Hematopoietic multipotent progenitor cell treated with erythropoietin and hydrocortisone succinate and interleukin-3 and kit ligand, for 4 days (in vitro differentiated cells): ENCODE data around the gene TAOK3.
"Not testable (repeated sequence)": the region's sequence is repeated elsewhere in the genome, so short reads cannot be mapped to it uniquely, and the experiment has no call there.

Source experiments
- DNase-seq: peaks from one replicate; pipeline ENCODE4 v3.0.0-alpha.2; 2015

Gene TAOK3

GRCh38 chr12:118372541-118373495 is at the start of gene TAOK3:
TAOK3 (minus strand) TSS chr12:118372907; CDS start chr12:118255567, 117,340 bp downstream.
- DNase-seq = peak; percentile 100

DNA sequence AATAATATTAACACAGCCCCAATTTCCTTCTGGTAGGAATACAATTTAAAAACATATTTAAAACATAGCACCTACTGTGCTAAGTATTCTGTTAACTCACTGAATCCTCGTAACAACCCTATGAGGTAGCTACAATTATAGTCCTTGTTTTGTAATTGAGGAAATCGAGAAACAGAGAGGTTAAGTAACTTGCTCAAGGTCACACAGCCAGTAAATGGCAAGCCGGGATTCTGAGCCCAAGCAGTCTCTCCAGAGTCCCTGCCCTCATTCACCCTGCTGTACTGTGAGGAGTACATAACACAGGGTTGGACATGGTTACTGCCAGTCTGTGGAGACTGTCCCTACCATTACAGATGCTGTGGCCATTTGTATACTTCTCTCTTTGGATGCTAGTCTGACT is 48.0 kb upstream of the TAOK3 start:
- DNase-seq = no peak

- DNase-seq = no peak
These were observed 45.8 kb upstream of the TAOK3 start for GRCh38 chr12:118418385-118419057.

DNA sequence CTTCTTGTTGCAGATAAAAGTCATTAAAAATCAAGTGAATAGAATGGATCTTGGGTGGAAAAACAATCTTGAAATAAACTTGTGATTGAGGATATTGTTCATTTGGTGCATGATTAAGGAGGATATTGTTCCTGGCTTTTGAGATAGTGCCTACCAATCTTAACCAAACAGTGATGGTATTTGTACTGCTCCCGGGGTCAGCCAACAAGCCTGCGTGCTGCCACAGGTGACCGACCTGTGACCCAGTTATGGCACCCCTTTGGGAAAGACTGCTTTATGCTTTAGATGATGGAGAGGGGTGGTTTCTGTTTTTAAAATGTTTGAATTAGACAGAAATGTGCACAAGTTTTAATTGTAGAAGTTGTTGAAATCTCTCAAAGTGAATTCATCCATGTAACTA is 45.2 kb upstream of the TAOK3 start:
- DNase-seq = no peak

DNA sequence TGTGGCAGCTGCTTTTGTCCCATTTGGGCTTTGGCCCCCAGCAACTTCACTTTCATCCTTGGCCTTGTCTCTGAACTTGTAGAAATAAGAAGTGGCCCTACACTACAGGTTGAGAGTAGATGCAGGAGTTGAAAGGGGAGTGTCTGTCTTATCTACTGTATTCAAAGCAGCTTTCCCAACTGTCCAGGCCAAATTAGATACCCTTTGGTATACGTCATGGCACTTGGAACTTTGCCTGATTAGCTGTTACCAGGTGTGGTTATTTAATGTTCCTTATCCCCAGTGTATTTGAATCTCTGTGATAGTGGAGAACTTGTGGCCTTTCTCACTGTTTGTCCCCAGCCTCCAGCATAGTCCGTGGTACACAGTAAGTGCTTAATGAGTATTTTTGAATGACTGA is 37.1 kb upstream of the TAOK3 start:
- peak; percentile 66 for DNase-seq

GRCh38 chr12:118408241-118408640 is 35.5 kb upstream of the TAOK3 start:
- not testable (repeated sequence) for DNase-seq

DNA sequence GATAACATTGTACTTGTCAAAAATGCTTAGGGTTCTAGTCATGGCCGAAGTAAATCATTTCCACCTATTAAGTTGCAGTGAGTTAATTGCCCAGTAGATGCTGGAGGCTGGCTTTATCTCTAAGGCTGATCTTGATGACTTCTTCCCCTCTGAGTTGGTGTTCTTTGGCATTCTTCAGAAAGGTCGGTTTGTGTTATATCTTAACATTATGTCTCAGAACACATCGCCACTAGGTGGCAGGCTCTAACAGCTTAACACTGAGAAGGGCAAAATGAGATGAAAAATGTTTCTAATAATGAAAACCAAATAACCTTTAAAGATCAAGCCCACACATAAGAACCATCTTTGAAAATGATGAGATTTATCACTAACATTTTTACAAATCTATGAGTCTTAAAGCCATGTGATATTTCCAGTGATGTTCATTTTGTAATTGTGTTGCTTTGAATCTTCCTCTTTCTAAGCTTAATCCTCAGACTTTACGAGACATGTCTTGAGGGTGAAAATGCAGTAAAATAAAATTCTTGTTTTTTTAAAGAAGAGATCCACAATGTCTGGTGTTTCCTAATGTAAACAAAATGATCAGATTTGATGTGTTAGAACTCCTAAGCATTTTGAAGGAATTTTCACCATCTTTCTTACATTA is 32.3 kb upstream of the TAOK3 start:
- peak; percentile 86 for DNase-seq

DNA sequence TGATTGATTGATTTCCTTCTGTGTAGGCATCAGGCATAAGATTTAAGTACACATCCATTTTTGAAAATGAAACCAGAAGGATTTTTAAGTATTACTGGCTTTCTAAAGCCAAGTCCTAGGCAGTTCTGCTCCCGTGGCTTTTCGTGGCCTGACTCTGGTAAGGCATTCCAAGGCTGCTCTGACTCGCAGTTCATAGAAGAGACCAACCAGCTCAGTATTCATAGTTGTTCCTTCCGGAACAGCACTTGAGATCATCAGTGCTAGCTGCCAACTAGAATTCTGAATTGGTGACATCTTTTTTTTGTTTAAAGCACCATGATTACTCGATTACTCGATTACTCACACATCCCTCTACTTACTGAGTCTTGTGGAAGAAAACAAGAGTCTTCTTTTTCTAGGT is 29.5 kb upstream of the TAOK3 start:
- no peak for DNase-seq

DNA sequence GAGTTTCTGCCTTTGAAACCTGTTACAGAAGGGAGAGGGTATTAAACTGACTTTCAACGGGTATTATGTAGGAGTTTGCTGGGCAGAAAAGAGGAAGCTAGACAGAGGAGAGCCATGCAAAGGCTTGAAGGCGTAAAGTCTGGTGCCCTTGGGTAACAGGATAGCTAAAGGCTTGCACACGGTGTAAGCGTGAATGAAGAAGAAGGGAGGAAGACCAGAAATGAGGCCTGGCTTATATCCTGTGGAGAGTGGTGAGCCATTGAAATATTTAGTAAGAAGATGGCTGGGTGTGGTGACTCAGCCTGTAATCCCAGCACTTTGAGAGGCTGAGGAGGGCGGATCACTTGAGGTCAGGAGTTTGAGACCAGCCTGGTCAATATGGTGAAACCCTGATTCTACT is 26.2 kb upstream of the TAOK3 start:
- DNase-seq = peak; percentile 46

GRCh38 chr12:118398524-118398923 is 25.8 kb upstream of the TAOK3 start:
- DNase-seq = no peak

- DNase-seq = no peak
These were observed 25.2 kb upstream of the TAOK3 start for GRCh38 chr12:118397708-118398440.

DNA sequence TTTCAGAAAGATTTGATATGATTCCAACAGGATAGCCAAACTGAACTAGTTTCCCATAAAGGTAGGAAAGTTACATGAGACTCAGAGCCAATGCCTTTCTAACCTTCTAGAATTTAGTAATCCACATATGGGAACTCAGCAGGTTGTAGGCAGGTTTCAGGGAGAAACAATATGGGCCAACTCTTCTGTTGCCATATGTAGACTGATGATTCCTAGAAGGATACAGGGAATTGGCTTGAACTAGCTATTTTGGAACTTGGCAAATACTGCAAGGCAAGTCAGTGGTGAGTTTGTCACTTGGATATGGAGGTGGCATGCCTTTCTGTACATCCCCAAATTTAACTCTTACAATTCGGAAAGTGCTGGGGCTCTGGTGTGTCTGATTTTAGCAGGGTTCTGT is 19.1 kb upstream of the TAOK3 start:
- DNase-seq = no peak

DNA sequence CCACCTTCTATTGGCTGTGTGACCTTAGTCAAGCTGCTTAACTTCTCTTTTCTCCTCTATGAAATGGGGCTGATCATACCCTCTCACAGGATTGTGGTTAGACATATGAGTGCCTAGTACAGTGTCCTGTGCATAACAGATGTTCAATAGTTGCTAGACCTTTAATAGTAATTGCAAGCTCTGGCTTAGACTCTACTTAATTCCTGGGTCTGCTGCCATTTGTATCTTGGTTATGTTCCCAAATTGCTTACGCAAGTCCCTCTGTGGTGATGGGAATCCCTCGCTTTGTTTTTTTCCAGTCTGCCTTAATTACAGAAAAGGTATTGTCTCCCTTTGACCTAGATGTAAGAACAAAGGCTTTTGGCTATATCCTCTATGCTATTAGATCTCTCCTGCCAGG is 18.7 kb upstream of the TAOK3 start:
- DNase-seq = no peak

GRCh38 chr12:118377884-118378470 is 5.3 kb upstream of the TAOK3 start:
- peak; percentile 84 for DNase-seq

- peak; percentile 32 for DNase-seq
These were observed 4.5 kb upstream of the TAOK3 start for GRCh38 chr12:118377021-118377883.

GRCh38 chr12:118376089-118377020 is 3.6 kb upstream of the TAOK3 start, which contains the start of gene SUDS3:
SUDS3 (plus strand) TSS chr12:118376555; CDS start chr12:118376692, 137 bp downstream.
- peak; percentile 92 for DNase-seq

DNA sequence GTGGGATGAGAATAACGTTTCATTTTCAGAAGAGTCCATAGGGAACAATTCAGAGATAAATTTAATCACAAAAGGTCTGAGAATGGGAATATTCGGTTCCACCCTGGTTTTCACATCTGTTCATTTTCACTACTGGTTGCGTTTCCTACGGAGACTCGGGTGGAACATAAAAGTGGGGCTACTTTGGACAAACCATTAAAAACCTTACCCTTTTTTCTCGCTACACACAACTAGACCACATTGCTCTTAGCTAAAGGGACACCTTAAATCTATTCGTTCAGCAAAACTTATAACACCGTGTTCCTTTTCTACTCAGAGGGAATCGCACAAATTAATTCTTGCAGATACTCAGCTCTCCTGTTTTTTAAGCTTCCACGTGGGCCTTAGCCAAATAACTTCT is 2.6 kb upstream of the TAOK3 start:
- no peak for DNase-seq

- DNase-seq = no peak
These were observed 2.2 kb upstream of the TAOK3 start for GRCh38 chr12:118374909-118375308.

GRCh38 chr12:118374126-118374725 is 1.5 kb upstream of the TAOK3 start:
- no peak for DNase-seq

GRCh38 chr12:118373616-118374015 is 909 bp upstream of the TAOK3 start:
- DNase-seq = peak; percentile 26
